Fibroblast of skin of abdomen (primary cell): Measurements from ENCODE around the gene DERL3.

ENCODE experiments used
- DNase-seq: peaks from one replicate; pipeline ENCODE4 v3.0.0-alpha.2; 2013

DERL3 gene

GRCh38 chr22:23847310-23847920 is 8.6 kb upstream of the DERL3 start:
- DNase-seq, result no peak

- DNase-seq, result no peak
These were observed 7.3 kb upstream of the DERL3 start for GRCh38 chr22:23846081-23846469.

- DNase-seq, result no peak
These were observed 6.7 kb upstream of the DERL3 start for GRCh38 chr22:23845265-23846080.

- no peak for DNase-seq
These were observed 6.0 kb upstream of the DERL3 start for GRCh38 chr22:23844739-23845202.

- DNase-seq, result no peak
These were observed 3.8 kb upstream of the DERL3 start for GRCh38 chr22:23842599-23842998.

- no peak for DNase-seq
These were observed 3.1 kb upstream of the DERL3 start for GRCh38 chr22:23841736-23842445.

- DNase-seq, result no peak
These were observed 2.5 kb upstream of the DERL3 start for GRCh38 chr22:23841292-23841691.

- no peak for DNase-seq
These were observed 1.2 kb upstream of the DERL3 start for GRCh38 chr22:23840026-23840425.

GRCh38 chr22:23837911-23838680 is 710 bp downstream of the DERL3 start:
- DNase-seq, result no peak

GRCh38 chr22:23837496-23837859 is 1.3 kb downstream of the DERL3 start:
- DNase-seq, result no peak

- DNase-seq, result no peak
These were observed 1.9 kb downstream of the DERL3 start for GRCh38 chr22:23836692-23837495.

- no peak for DNase-seq
These were observed 2.5 kb downstream of the DERL3 start for GRCh38 chr22:23836281-23836680.

- no peak for DNase-seq
These were observed 3.2 kb downstream of the DERL3 start for GRCh38 chr22:23835484-23836144.

GRCh38 chr22:23834793-23835483 is 3.9 kb downstream of the DERL3 start:
- DNase-seq, result no peak

- DNase-seq, result no peak
These were observed 4.4 kb downstream of the DERL3 start for GRCh38 chr22:23834406-23834792.

GRCh38 chr22:23833911-23834317 is 4.9 kb downstream of the DERL3 start:
- no peak for DNase-seq

- no peak for DNase-seq
These were observed 5.6 kb downstream of the DERL3 start for GRCh38 chr22:23833017-23833751.

GRCh38 chr22:23832226-23833016 is 6.4 kb downstream of the DERL3 start:
- DNase-seq, result no peak

- DNase-seq, result no peak
These were observed 7.0 kb downstream of the DERL3 start for GRCh38 chr22:23831781-23832180.
